H9 (cell line): ENCODE measurements around the gene PRKAG2. TPM values are rescaled to one million over a fixed set of nuclear protein-coding genes. Genes with fewer than 3 reads are reported as not detected.

Experiments
- DNase-seq: peaks from one replicate; pipeline ENCODE4 v3.0.0-alpha.2; 2017
- H2AFZ ChIP-seq: one replicate; pipeline ENCODE4 v1.6.1; 2013; ENCODE audit warnings: mild to moderate bottlenecking, low read length, control low read depth, moderate library complexity
- H2AK5ac ChIP-seq: 2 replicates; pipeline ENCODE4 v1.6.1; 2013; ENCODE audit warnings: low read length, control low read depth, mixed read lengths; ENCODE audit not compliant: insufficient read length
- H2BK120ac ChIP-seq: one replicate; pipeline ENCODE4 v1.6.1; 2013; ENCODE audit warnings: low read depth, mild to moderate bottlenecking, low read length, control low read depth, inconsistent platforms; ENCODE audit not compliant: poor library complexity, severe bottlenecking
- H2BK12ac ChIP-seq: 2 replicates; pipeline ENCODE4 v1.6.1; 2013; ENCODE audit warnings: low read length, control low read depth, mixed read lengths, low read depth; ENCODE audit not compliant: insufficient read length
- H2BK15ac ChIP-seq: 2 replicates; pipeline ENCODE4 v1.6.1; 2013; ENCODE audit warnings: low read depth, low read length, control low read depth
- H2BK20ac ChIP-seq: one replicate; pipeline ENCODE4 v1.6.1; 2013; ENCODE audit warnings: low read depth, mild to moderate bottlenecking, low read length, control low read depth, inconsistent platforms; ENCODE audit not compliant: poor library complexity, severe bottlenecking
- H2BK5ac ChIP-seq: 2 replicates; pipeline ENCODE4 v1.6.1; 2013; ENCODE audit warnings: low read length, control low read depth, mixed read lengths; ENCODE audit not compliant: insufficient read length
- H3K14ac ChIP-seq: 2 replicates; pipeline ENCODE4 v1.6.1; 2013; ENCODE audit warnings: low read length, control low read depth; ENCODE audit not compliant: insufficient read depth
- H3K18ac ChIP-seq: 2 replicates; pipeline ENCODE4 v1.6.1; 2013; ENCODE audit warnings: low read depth, mild to moderate bottlenecking, mixed read lengths, low read length, control low read depth; ENCODE audit not compliant: insufficient read length
- H3K23ac ChIP-seq: 2 replicates; pipeline ENCODE4 v1.6.1; 2013; ENCODE audit warnings: low read length, control low read depth, mixed read lengths, low read depth; ENCODE audit not compliant: insufficient read length
- H3K23me2 ChIP-seq: 2 replicates; pipeline ENCODE4 v1.6.1; 2013; ENCODE audit warnings: low read depth, mild to moderate bottlenecking, mixed read lengths, low read length, control low read depth; ENCODE audit not compliant: insufficient read length, poor library complexity, severe bottlenecking
- H3K27ac ChIP-seq: 2 replicates; pipeline ENCODE4 v1.5.1; 2013; ENCODE audit warnings: low read length, control low read depth, mixed read lengths, low read depth; ENCODE audit not compliant: insufficient read length
- H3K27me3 ChIP-seq: 2 replicates; pipeline ENCODE4 v1.6.1; 2013; ENCODE audit warnings: low read length, control low read depth, inconsistent platforms; ENCODE audit not compliant: insufficient read depth
- H3K4ac ChIP-seq: 2 replicates; pipeline ENCODE4 v1.6.1; 2013; ENCODE audit warnings: low read depth, mild to moderate bottlenecking, control low read depth, inconsistent platforms, low read length, moderate library complexity
- H3K4me1 ChIP-seq: 2 replicates; pipeline ENCODE4 v1.6.1; 2013; ENCODE audit warnings: low read length, control low read depth, inconsistent platforms; ENCODE audit not compliant: insufficient read depth
- H3K4me2 ChIP-seq: 2 replicates; pipeline ENCODE4 v1.6.1; 2013; ENCODE audit warnings: low read length, control low read depth, mixed read lengths; ENCODE audit not compliant: insufficient read length, insufficient read depth
- H3K56ac ChIP-seq: 2 replicates; pipeline ENCODE4 v1.6.1; 2013; ENCODE audit warnings: low read depth, mild to moderate bottlenecking, mixed read lengths, low read length, control low read depth; ENCODE audit not compliant: insufficient read length
- H3K79me1 ChIP-seq: 2 replicates; pipeline ENCODE4 v1.6.1; 2013; ENCODE audit warnings: low read depth, mild to moderate bottlenecking, moderate library complexity, low read length, control low read depth, inconsistent platforms; ENCODE audit not compliant: insufficient read depth, poor library complexity, severe bottlenecking
- H3K79me2 ChIP-seq: 2 replicates; pipeline ENCODE4 v1.6.1; 2013; ENCODE audit warnings: low read length, control low read depth, inconsistent platforms; ENCODE audit not compliant: insufficient read depth
- H3K9ac ChIP-seq: 2 replicates; pipeline ENCODE4 v1.6.1; 2013; ENCODE audit warnings: low read length, control low read depth, mixed read lengths; ENCODE audit not compliant: insufficient read length; ENCODE audit errors: extremely low read depth
- H3K9me3 ChIP-seq: one replicate; pipeline ENCODE4 v1.6.1; 2013; ENCODE audit warnings: low read depth, low read length, inconsistent platforms; ENCODE audit not compliant: control insufficient read depth
- H3T11ph ChIP-seq: one replicate; pipeline ENCODE4 v1.6.1; 2013; ENCODE audit warnings: mild to moderate bottlenecking, low read length, control low read depth, inconsistent platforms
- H4K20me1 ChIP-seq: one replicate; pipeline ENCODE4 v1.6.1; 2013; ENCODE audit not compliant: control insufficient read depth, insufficient read length, insufficient read depth
- H4K5ac ChIP-seq: 2 replicates; pipeline ENCODE4 v1.6.1; 2013; ENCODE audit warnings: low read depth, mild to moderate bottlenecking, mixed read lengths, low read length, control low read depth; ENCODE audit not compliant: insufficient read length
- H4K8ac ChIP-seq: replicated peaks from 2 replicates; pipeline ENCODE4 v1.6.1; 2013; ENCODE audit warnings: low read length, control low read depth, mixed read lengths, low read depth; ENCODE audit not compliant: insufficient read length
- H4K91ac ChIP-seq: 2 replicates; pipeline ENCODE4 v1.6.1; 2013; ENCODE audit warnings: low read depth, mild to moderate bottlenecking, moderate library complexity, mixed read lengths, low read length, control low read depth; ENCODE audit not compliant: insufficient read length
- H3K27ac Mint-ChIP-seq, 3 experiments: 2 replicates in 2 of 3; 3 replicates in 1 of 3; pipeline ENCODE4 v1.8.0; 2020 to 2021; ENCODE audit warnings: mixed read lengths in 3 of 3, mild to moderate bottlenecking in 1 of 3, moderate library complexity in 1 of 3
- H3K27me3 Mint-ChIP-seq: 2 replicates; pipeline ENCODE4 v1.8.0; 2021; ENCODE audit warnings: low read depth, mild to moderate bottlenecking, moderate library complexity, mixed read lengths
- H3K36me3 Mint-ChIP-seq, 3 experiments: 2 replicates in 2 of 3; 3 replicates in 1 of 3; pipeline ENCODE4 v1.8.0; 2020 to 2021; ENCODE audit warnings: low read depth in 3 of 3, mixed read lengths in 3 of 3; ENCODE audit not compliant: insufficient read depth in 1 of 3
- H3K4me1 Mint-ChIP-seq, 2 experiments: 2 replicates each; pipeline ENCODE4 v1.8.0; 2020; ENCODE audit warnings: mixed read lengths in 2 of 2
- H3K4me3 Mint-ChIP-seq, 2 experiments: 2 replicates in 1 of 2; 3 replicates in 1 of 2; pipeline ENCODE4 v1.8.0; 2020 to 2021; ENCODE audit warnings: mild to moderate bottlenecking in 2 of 2, mixed read lengths in 2 of 2, moderate library complexity in 1 of 2
- H3K9me3 Mint-ChIP-seq, 2 experiments: 2 replicates in 1 of 2; 3 replicates in 1 of 2; pipeline ENCODE4 v1.8.0; 2020; ENCODE audit warnings: mild to moderate bottlenecking in 2 of 2, mixed read lengths in 2 of 2, moderate library complexity in 1 of 2
- CTCF ChIP-seq: fragments of 200-600 bp; sonication (generic); conservative IDR thresholded peaks from 3 replicates; pipeline ENCODE4 v1.8.0; 2021; ENCODE audit warnings: antibody characterized with exemption, mild to moderate bottlenecking
- WGBS: extraction: QIAGEN DNeasy Blood & Tissue Kit; methylation state at CpG from one replicate; pipeline ENCODE4 v1.1.7; 2013; ENCODE audit warnings: missing lambda C conversion rate, low lambda C conversion rate, mixed read lengths; ENCODE audit not compliant: insufficient read length; ENCODE audit errors: extremely low coverage; 5-methylcytosine and 5-hydroxymethylcytosine counted together
- total RNA-seq: library from RNA; stranded (reverse); gene quantifications from 2 replicates; pipeline ENCODE4 v1.2.1, GENCODE V29; 2021

Gene PRKAG2
- total RNA-seq, 1 experiment from 2014 or later: 11.8 TPM

GRCh38 chr7:151512353-151512752 lies 364.6 kb downstream of the PRKAG2 start:
- Histone ChIP-seq H3K14ac (no peak overlapping the region), H2AK5ac (no peak overlapping the region), H3K27ac (no peak overlapping the region), H2AFZ (no peak overlapping the region), H3K4me1 (peaks cover 8% of the 10 kb centered on the region; the same call in 1 of the 2 replicates), H3K27me3 (no peaks in the 10 kb centered on the region), H4K91ac (no peak overlapping the region), H3K4me2 (no peak overlapping the region), H3K23me2 (no peaks in the 10 kb centered on the region), H3K23ac (no peak overlapping the region), H4K5ac (no peak overlapping the region), H3T11ph (no peak overlapping the region), H4K8ac (no peak overlapping the region), H3K18ac (no peak overlapping the region), H2BK5ac (no peak overlapping the region), H3K9ac (no peak overlapping the region), H4K20me1 (no peaks in the 10 kb centered on the region), H2BK120ac (no peak overlapping the region), H3K79me1 (peaks cover 2% of the 10 kb centered on the region), H3K56ac (no peak overlapping the region), H3K4ac (no peak overlapping the region), H2BK15ac (no peak overlapping the region), H2BK20ac (no peak overlapping the region), H3K79me2 (peaks cover 84% of the 10 kb centered on the region), H3K9me3 (no peaks in the 10 kb centered on the region), H2BK12ac (no peak overlapping the region)
- Mint-ChIP-seq H3K9me3 (no peaks in the 10 kb centered on the region), H3K4me1 (peaks cover 65 to 66% of the 10 kb centered on the region in 2 experiments), H3K36me3 (peaks cover under 1 to 8% (median 2%) of the 10 kb centered on the region in 3 experiments; a peak in 2 of 7 replicates), H3K4me3 (no peak overlapping the region), H3K27ac (peak overlapping the region in 1 of 3 experiments; percentile 55; a peak in 2 of 7 replicates), H3K27me3 (no peaks in the 10 kb centered on the region)
- no peak for DNase-seq
- no CpG with 5 or more reads among the region's 7 CpGs for WGBS
- TF ChIP-seq CTCF: no peak
